NCI-H774 (cell line): ENCODE data around the gene STIM1.
"Not testable (repeated sequence)": the region's sequence is repeated elsewhere in the genome, so short reads cannot be mapped to it uniquely, and the experiment has no call there.

Experiments used
- DNase-seq: peaks from one replicate; lab custom pipeline; 2025; lab: John Stamatoyannopoulos, UW

The STIM1 gene

GRCh38 chr11:3855808-3856491, 486 bp downstream of the STIM1 start:
- no peak for DNase-seq

DNA sequence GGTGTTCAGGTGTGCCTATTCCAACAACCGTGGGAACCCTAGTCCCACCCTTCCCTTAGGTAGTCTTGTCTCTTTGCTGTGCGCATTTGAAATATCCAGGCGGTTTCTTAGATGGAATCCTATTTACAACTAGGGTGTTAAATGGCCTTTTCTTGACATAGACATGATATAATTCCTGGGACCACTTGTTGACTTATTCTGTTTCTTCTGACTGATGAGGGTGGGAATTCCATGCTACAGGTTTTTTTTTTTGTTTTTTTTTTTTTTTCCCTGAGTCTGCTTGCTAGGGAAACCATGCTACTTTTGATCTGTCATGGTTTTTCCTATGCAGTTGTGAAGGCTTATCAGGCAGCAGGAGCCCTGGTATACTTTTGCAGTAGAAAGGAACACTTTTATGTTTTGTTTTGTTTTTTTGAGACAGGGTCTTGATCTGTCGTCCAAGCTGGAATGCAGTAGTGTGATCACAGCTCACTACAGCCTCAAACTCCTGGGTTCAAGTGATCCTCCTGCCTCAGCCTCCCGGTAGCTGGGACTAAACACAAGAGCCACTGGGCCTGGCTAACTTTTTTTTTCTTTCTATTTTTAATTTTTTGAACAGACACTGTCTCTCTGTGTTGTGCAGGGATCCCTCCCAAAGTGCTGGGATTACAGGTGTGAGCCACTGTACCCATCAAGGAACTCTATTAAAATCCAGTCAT, 1.5 kb downstream of the STIM1 start:
- DNase-seq = no peak

DNA sequence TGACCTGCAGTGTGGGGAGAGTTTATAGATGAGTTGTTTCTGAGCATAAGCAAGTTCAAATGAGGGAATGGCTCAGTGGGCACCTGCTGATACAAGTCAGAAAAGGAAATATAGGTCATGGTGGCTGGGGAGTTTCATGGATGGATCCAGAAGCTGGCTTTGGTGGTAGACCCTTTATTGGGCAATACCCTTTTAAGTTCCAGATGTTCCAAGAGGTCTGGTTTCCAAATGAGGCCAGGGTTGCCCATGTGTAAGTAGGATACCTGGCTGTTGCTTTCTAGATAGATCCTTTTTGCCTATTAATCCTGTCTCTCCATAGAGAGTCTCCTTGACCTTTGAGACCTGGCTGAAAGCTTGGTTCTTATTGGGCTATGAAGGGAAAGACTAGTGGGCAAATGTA, 2.2 kb downstream of the STIM1 start:
- no peak for DNase-seq

GRCh38 chr11:3859373-3859881, 4.0 kb downstream of the STIM1 start:
- peak; percentile 29 for DNase-seq

DNA sequence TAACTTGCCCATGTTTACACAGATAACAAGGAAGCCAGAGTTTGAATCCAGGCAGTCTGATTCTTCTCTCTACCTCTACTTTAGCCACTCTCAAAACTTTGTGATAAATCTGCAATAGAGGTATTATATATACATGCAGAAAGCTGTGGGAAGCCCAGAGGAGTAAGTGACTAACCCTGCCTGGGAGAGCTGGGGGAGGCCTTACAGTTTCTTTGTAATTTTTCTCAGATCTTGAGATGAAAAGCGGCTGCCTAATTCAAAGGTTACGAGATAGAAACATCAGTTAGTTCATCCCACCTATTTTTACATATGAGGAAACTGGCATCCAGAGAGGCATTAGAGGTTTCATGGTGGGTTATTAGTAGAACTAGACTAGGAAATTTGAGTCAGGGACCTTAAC, 4.9 kb downstream of the STIM1 start:
- no peak for DNase-seq

GRCh38 chr11:3860898-3861393, 5.5 kb downstream of the STIM1 start:
- not testable (repeated sequence) for DNase-seq

GRCh38 chr11:3861683-3862082, 6.2 kb downstream of the STIM1 start:
- DNase-seq = no peak

GRCh38 chr11:3865388-3866193, 10.1 kb downstream of the STIM1 start:
- no peak for DNase-seq

GRCh38 chr11:3866206-3866605, 10.7 kb downstream of the STIM1 start:
- no peak for DNase-seq

GRCh38 chr11:3866836-3867208, 11.4 kb downstream of the STIM1 start:
- DNase-seq = no peak

DNA sequence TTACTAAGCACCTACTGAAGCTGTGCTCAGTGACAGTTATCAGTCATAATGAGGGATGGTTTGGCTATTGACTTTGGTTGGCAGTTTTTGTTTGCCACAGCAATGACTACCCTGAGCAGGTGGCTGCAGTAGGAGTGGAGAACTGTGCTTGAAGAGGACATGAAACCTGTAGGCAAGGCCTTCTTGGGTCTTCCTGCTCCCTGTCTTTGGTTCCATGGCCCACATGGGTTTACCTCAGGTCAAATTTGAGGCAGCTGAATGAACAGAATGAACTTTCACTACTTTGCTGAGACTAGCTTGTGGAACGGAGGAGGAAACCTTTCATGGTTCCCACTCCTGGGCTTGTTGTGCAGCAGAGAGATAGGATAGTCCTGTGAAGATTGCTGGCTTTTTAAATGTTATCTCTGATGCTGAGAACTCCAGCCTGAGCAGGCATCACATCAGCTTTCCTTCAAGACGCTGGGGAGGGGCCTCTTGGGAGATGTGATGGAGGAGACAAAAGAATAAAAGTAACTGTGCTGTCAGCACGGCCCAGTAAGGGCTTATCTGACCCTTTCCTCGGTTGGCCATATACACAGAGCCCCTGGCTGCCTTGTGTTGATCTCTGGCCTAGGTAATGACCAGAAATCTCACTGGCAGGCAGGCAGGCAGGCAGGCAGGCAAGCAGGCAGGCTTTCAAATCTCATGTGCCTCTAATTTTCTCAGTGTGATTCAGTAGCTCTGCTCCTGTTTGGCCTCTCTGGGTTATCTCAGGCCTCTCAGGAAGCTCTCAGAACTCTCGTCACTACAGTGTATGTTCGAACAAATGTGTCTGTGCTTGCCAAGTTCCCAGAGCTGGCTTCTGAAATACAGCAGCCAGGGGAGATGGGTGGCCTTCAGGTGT, 12.0 kb downstream of the STIM1 start:
- peak; percentile 7 for DNase-seq

DNA sequence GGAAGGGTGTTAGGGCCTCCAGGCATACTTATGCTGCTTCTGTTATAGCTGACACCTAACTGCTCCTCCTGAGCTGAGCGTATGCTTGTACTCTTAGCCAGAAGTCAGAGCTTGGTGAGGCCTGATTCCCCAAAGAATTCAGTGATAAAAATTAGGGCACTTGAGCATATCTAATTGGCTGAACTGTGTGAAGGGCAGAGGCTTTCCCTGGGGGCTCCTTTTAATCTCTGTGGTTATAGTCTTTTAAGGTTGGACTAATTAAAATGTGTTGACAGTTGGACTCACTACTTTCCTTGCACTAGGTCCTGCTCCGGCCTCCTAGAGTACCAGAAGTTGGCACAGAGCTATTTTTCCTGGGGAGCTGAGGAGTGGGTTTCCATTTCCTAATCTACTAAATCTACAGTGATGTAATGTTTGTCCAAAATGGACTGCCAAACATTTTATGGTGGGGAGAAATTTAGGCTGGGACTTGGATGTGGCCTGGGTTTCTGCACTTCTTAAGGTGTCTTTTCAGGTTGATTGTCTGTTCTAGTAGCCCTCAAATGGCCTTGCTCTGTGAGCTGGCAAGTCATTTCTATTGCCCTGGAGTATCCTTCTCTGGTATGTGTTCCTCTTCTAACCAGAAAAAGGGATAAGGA, 18.4 kb downstream of the STIM1 start:
- DNase-seq = no peak

DNA sequence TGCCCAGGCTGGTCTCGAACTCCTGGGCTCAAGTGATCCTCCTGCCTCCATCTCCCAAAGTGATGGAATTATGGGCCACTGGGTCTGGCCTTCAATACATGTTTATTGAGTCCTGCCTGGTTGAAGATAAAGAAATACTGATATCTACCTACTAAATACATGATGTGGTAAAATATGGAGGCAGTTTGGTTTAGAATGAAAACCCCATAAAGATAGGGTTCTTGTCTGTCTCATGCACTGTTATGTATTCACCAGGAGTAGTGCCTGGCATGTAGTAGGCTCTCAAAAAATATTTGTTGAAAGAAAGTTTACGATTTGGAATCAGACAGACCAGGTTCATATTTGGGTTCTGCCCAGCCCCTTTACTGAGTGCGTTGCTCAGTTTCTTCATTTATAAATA, 21.1 kb downstream of the STIM1 start:
- DNase-seq = no peak

- DNase-seq = no peak
Observed at GRCh38 chr11:3877364-3878257, 22.1 kb downstream of the STIM1 start.

DNA sequence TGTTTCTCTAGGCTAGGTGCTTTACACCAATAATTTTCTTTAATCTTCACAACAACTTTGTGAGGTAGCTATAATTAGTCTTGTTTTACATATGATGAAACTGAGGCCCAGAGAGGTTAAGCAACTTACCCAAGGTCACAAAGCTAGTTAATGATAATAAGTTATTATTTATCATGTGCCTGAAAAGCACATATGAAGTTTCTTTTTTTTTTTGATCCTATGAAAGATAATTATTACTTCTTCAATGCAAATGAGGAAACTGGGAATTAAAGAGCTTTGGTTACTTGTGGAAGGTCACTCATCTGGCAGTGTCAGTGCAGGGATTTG, 22.8 kb downstream of the STIM1 start:
- no peak for DNase-seq

GRCh38 chr11:3879216-3879966, 23.9 kb downstream of the STIM1 start:
- DNase-seq = no peak

GRCh38 chr11:3879967-3880542, 24.6 kb downstream of the STIM1 start:
- DNase-seq = no peak

DNA sequence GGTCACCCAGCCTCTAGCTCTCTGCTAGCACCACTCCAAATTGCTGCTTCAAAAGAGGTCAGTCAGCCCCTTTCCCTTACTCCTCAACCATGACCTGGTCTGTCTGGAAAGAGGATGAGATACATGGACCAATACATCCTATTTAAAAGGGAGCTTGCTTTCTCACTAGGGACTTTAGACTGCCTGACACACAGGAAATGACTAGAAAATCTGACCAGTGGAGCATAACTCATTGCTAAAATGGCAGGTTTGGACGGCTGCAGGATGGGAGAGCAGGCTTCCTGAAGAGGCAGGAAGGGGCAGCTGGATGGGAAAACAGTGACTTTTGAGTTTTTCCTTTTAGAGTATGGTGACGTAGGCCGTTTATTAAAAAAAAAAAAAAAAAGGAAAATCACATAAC, 25.3 kb downstream of the STIM1 start:
- DNase-seq = no peak

GRCh38 chr11:3882655-3883054, 27.2 kb downstream of the STIM1 start:
- no peak for DNase-seq
